ENCODE data around the gene PPFIA4. TPM values are rescaled to one million over a fixed set of nuclear protein-coding genes. Genes with fewer than 3 reads are reported as not detected.
A peak's percentile ranks its signal among the peaks of the same experiment; 100 is the strongest.
"Not testable (repeated sequence)": the region's sequence is repeated elsewhere in the genome, so short reads cannot be mapped to it uniquely, and the experiment has no call there.

PPFIA4 gene
- total RNA-seq: 11.5 and 14.9 TPM in 2 replicates

- peak within 1 kb of the TSS; percentile 65 for H3K27ac Mint-ChIP-seq
- intact Hi-C loops (cut with micrococcal nuclease): loop anchor here (1.0 to 10.0 kb wide), 9 partner anchors 19 to 769 kb away; partner anchors contain the start of genes ADIPOR1, CYB5R1, KLHL12 and RABIF
- peaks cover 32% of the 10 kb centered on the region for H3K36me3 Mint-ChIP-seq (ENCODE audit: low read depth)
These were observed at the start of gene PPFIA4 for GRCh38 chr1:203026031-203026665. PPFIA4 (plus strand) TSS chr1:203026491; CDS start chr1:203039009, 12,518 bp downstream.

GRCh38 chr1:202976633-202977032 is 49.7 kb upstream of the PPFIA4 start:
- no peaks in the 10 kb centered on the region for H3K4me1 Mint-ChIP-seq (ENCODE audit: low read depth)
- H3K36me3 Mint-ChIP-seq (ENCODE audit: low read depth): no peaks in the 10 kb centered on the region
- H3K9me3 Mint-ChIP-seq: no peaks in the 10 kb centered on the region
- H3K4me3 Mint-ChIP-seq: no peak overlapping the region
- H3K27me3 Mint-ChIP-seq (ENCODE audit: insufficient read depth): peaks cover 36% of the 10 kb centered on the region
- H3K27ac Mint-ChIP-seq: no peak overlapping the region
- DNase-seq (ENCODE audit: low spot score): no peak
- intact Hi-C loops (cut with micrococcal nuclease): no loop called here

More at GRCh38 chr1:203026031-203026665, at the start of gene PPFIA4:
- DNase-seq (ENCODE audit: low spot score): peak; percentile 87
- Mint-ChIP-seq H3K4me1 (ENCODE audit: low read depth) (peaks cover 25% of the 10 kb centered on the region), H3K27me3 (ENCODE audit: insufficient read depth) (no peaks in the 10 kb centered on the region), H3K4me3 (peak within 1 kb of the TSS; percentile 85), H3K9me3 (peaks cover 6% of the 10 kb centered on the region)

DNA sequence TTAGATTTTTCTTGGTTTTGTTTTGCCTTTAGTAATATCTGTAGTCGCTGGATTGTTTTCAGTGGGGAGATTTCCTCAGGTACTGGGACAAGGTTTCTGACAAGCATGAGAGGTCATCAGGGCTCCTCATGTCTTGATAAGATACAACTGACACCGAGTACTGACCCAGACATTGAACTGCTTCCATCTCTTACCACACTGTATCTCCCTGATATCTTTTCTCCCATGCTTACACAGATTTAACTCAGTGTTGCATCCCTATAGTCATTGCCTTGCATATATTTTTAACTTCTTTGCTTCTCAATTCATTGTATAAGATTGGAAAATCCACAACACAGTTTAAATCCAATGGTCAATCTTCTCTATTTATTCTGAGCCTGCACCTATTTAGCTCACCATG is 46.8 kb upstream of the PPFIA4 start:
- Mint-ChIP-seq H3K27me3 (ENCODE audit: insufficient read depth) (peaks cover 29% of the 10 kb centered on the region), H3K27ac (no peak overlapping the region), H3K4me1 (ENCODE audit: low read depth) (no peaks in the 10 kb centered on the region), H3K36me3 (ENCODE audit: low read depth) (no peaks in the 10 kb centered on the region), H3K9me3 (no peaks in the 10 kb centered on the region), H3K4me3 (no peak overlapping the region)
- intact Hi-C loops (cut with micrococcal nuclease): no loop called here
- DNase-seq (ENCODE audit: low spot score): no peak

- intact Hi-C loops (cut with micrococcal nuclease): no loop called here
- Mint-ChIP-seq H3K9me3 (no peaks in the 10 kb centered on the region), H3K4me3 (no peak overlapping the region), H3K27ac (no peak overlapping the region), H3K4me1 (ENCODE audit: low read depth) (no peaks in the 10 kb centered on the region), H3K36me3 (ENCODE audit: low read depth) (no peaks in the 10 kb centered on the region), H3K27me3 (ENCODE audit: insufficient read depth) (peaks cover 31% of the 10 kb centered on the region)
- DNase-seq (ENCODE audit: low spot score): no peak
These were observed 44.4 kb upstream of the PPFIA4 start for GRCh38 chr1:202981939-202982338.

DNA sequence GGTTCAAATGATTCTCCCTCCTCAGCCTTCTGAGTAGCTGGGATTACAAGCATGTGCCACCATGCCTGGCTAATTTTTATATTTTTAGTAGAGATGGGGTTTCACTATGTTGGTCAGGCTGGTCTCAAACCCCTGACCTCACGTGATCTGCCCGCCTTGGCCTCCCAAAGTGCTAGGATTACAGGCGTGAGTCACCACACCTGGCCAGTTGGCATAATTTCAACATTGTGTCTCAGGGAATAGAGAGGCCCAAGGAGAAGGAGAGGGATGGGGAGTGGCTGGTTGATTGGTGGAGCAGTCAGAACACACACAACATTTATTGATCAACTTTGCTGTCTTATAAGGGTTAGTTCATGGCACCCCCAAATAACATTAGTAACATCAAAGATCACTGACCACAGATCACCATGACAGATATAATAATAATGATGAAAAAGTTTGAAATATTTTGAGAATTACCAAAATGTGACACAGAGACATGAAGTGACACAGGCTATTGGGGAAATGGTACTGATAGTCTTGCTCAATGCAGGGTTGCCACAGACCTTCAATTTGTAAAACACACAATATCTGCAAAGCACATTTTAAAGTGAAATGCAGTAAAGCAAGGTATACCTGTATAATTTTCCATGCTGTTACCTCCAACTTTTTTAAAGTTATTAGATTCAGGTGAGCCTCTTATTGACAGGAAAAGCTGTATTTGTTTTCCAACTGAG is 43.4 kb upstream of the PPFIA4 start:
- Mint-ChIP-seq H3K9me3 (no peaks in the 10 kb centered on the region), H3K27ac (no peak overlapping the region), H3K27me3 (ENCODE audit: insufficient read depth) (peaks cover 25% of the 10 kb centered on the region), H3K4me3 (no peak overlapping the region), H3K4me1 (ENCODE audit: low read depth) (no peaks in the 10 kb centered on the region), H3K36me3 (ENCODE audit: low read depth) (no peaks in the 10 kb centered on the region)
- DNase-seq (ENCODE audit: low spot score): no peak
- intact Hi-C loops (cut with micrococcal nuclease): no loop called here

- intact Hi-C loops (cut with micrococcal nuclease); H3K27me3 Mint-ChIP-seq (ENCODE audit: insufficient read depth); H3K27ac Mint-ChIP-seq; H3K36me3 Mint-ChIP-seq (ENCODE audit: low read depth); DNase-seq (ENCODE audit: low spot score); H3K4me1 Mint-ChIP-seq (ENCODE audit: low read depth); H3K4me3 Mint-ChIP-seq; H3K9me3 Mint-ChIP-seq: not testable (repeated sequence)
These were observed 40.2 kb upstream of the PPFIA4 start for GRCh38 chr1:202986120-202986519.

- H3K36me3 Mint-ChIP-seq (ENCODE audit: low read depth): no peaks in the 10 kb centered on the region
- no peaks in the 10 kb centered on the region for H3K4me1 Mint-ChIP-seq (ENCODE audit: low read depth)
- intact Hi-C loops (cut with micrococcal nuclease): no loop called here
These were observed 39.0 kb upstream of the PPFIA4 start for GRCh38 chr1:202987255-202987654.

GRCh38 chr1:202987922-202988583 is 38.2 kb upstream of the PPFIA4 start:
- H3K27me3 Mint-ChIP-seq (ENCODE audit: insufficient read depth): peaks cover 27% of the 10 kb centered on the region
- DNase-seq (ENCODE audit: low spot score): no peak
- no peaks in the 10 kb centered on the region for H3K36me3 Mint-ChIP-seq (ENCODE audit: low read depth)
- intact Hi-C loops (cut with micrococcal nuclease): no loop called here
- H3K9me3 Mint-ChIP-seq: no peaks in the 10 kb centered on the region
- H3K27ac Mint-ChIP-seq: no peak overlapping the region
- H3K4me1 Mint-ChIP-seq (ENCODE audit: low read depth): no peaks in the 10 kb centered on the region
- no peak overlapping the region for H3K4me3 Mint-ChIP-seq

More at GRCh38 chr1:202987255-202987654, 39.0 kb upstream of the PPFIA4 start:
- Mint-ChIP-seq H3K27me3 (ENCODE audit: insufficient read depth) (peaks cover 20% of the 10 kb centered on the region), H3K9me3 (no peaks in the 10 kb centered on the region), H3K4me3 (no peak overlapping the region), H3K27ac (no peak overlapping the region)
- DNase-seq (ENCODE audit: low spot score): no peak

DNA sequence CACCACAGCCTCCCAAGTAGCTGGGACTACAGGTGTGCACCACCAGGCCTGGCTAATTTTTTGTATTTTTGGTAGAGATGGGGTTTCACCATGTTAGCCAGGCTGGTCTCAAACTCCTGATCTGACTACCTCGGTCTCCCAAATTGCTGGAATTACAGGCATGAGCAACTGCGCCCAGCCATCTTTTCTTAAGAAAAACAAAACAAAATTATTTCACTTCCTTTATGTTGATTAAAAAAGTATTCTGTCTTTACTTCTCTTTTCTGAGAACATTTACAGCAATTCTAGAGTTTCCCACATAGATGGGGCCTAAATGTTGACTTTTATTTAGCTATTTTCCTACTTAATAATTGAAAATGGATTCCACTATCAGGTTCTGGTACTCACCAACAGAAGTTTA is 36.4 kb upstream of the PPFIA4 start:
- no peaks in the 10 kb centered on the region for H3K4me1 Mint-ChIP-seq (ENCODE audit: low read depth)
- H3K9me3 Mint-ChIP-seq: no peaks in the 10 kb centered on the region
- DNase-seq (ENCODE audit: low spot score): no peak
- H3K36me3 Mint-ChIP-seq (ENCODE audit: low read depth): no peaks in the 10 kb centered on the region
- intact Hi-C loops (cut with micrococcal nuclease): loop anchor here (10.0 kb wide), 2 partner anchors 525 to 825 kb away; partner anchors contain the start of gene PTPN7
- peaks cover 40% of the 10 kb centered on the region for H3K27me3 Mint-ChIP-seq (ENCODE audit: insufficient read depth)
- no peak overlapping the region for H3K27ac Mint-ChIP-seq
- no peak overlapping the region for H3K4me3 Mint-ChIP-seq

DNA sequence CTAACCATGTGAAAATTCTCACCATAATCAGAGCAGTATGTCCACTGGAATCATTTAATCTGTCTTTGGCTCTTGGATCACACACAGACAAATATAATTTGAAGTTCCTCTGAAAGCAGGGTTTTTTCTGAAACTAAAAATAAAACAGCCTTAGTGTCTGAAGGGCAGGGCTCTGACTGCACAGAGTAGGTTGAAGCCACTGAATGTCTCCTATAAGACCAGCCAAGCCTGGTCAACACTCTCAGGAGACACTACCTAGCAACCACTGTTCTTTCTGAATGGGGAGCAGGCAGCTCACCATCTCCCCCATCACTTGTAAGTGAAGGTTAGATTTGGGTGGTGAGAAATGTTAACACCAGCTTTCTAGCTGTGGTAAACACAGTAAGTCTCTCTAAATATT is 35.2 kb upstream of the PPFIA4 start:
- Mint-ChIP-seq H3K27ac (no peak overlapping the region), H3K4me1 (ENCODE audit: low read depth) (no peaks in the 10 kb centered on the region), H3K9me3 (no peaks in the 10 kb centered on the region), H3K36me3 (ENCODE audit: low read depth) (no peaks in the 10 kb centered on the region), H3K4me3 (no peak overlapping the region), H3K27me3 (ENCODE audit: insufficient read depth) (peaks cover 46% of the 10 kb centered on the region)
- no peak for DNase-seq (ENCODE audit: low spot score)
- intact Hi-C loops (cut with micrococcal nuclease): loop anchor here (10.0 kb wide), 2 partner anchors 526 to 826 kb away; partner anchors contain the start of gene PTPN7

DNA sequence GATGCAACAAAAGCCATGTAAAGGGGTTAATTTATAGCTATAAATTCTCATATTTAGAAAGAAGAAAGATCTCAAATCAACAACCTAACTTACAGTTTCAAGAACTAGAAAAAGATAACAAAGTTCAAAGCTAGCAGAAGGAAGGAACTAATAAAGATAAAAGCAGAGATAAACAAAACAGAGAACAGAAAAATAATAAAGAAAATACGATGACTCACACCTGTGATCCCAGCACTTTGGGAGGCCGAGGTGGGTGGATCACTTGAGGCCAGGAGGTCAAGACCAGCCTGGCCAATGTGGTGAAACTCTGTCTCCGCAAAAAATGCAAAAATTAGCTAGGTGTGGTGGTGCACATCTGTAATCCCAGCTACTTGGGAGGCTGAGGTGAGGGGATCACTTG is 31.5 kb upstream of the PPFIA4 start:
- Mint-ChIP-seq H3K4me1 (ENCODE audit: low read depth) (peaks cover 9% of the 10 kb centered on the region), H3K4me3 (no peak overlapping the region), H3K27ac (no peak overlapping the region), H3K27me3 (ENCODE audit: insufficient read depth) (peaks cover 51% of the 10 kb centered on the region), H3K36me3 (ENCODE audit: low read depth) (no peaks in the 10 kb centered on the region), H3K9me3 (no peaks in the 10 kb centered on the region)
- DNase-seq (ENCODE audit: low spot score): no peak
- intact Hi-C loops (cut with micrococcal nuclease): loop anchor here (5.0 to 10.0 kb wide), 3 partner anchors 242 to 830 kb away; partner anchors contain the start of gene PTPN7

DNA sequence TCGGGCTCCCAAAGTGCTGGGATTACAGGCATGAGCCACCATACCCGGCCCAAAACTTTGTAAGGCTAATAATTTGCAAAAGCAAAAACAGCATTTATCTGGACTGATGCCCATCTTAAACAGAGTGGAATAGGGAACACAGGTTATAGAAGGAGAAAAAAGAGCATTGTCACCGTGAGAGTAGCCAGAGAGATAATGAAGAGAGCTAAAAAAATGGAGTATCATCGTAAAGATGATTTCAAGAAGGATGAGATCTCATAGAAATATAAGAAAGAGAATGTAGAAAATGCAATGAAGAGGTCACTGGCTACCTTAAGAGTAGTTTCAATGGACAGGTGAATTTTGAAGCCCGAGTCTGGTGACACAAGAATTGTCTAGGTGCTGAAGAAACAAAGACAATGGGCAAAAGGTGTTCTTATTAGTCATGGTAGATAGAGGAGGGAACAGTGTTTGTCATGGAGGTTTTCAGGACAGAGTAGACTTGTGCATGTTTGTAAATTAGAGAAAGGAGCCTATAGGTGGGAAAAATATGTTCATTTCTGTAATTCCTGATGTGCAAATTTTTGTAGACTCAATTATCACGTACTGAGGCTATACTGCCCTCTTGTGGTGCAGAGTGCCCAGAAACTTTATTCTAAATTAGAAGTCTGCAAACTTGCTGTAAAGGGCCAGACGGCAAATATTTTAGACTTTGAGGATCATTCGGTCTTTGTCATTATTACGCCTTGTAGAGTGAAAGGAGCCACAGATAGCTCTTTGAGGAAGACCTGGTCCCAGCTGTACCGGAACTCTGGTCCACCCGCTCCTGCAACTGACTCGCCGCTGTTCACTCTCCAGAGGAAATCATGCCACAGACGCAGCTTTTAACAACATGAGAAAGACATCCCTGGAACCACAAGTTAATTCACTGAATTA is 27.2 kb upstream of the PPFIA4 start:
- no peaks in the 10 kb centered on the region for H3K9me3 Mint-ChIP-seq
- no peaks in the 10 kb centered on the region for H3K36me3 Mint-ChIP-seq (ENCODE audit: low read depth)
- peak; percentile 43 for DNase-seq (ENCODE audit: low spot score)
- H3K4me3 Mint-ChIP-seq: peak overlapping the region; percentile 19
- H3K27ac Mint-ChIP-seq: no peak overlapping the region
- H3K27me3 Mint-ChIP-seq (ENCODE audit: insufficient read depth): peaks cover 25% of the 10 kb centered on the region
- intact Hi-C loops (cut with micrococcal nuclease): loop anchor here (1.0 to 10.0 kb wide), 7 partner anchors 30 to 834 kb away; partner anchors contain the start of genes ADIPOR1 and PTPN7
- peaks cover 12% of the 10 kb centered on the region for H3K4me1 Mint-ChIP-seq (ENCODE audit: low read depth)
